Melanocyte of skin (primary cell): ENCODE results near the gene WNT2B. TPM values are rescaled to one million over a fixed set of nuclear protein-coding genes. Genes with fewer than 3 reads are reported as not detected.

ENCODE experiments used
- total RNA-seq, 2 donors: library from RNA; depleted of rRNA; stranded (reverse); fragments of >200 nt; gene quantifications; 2 replicates each; pipeline ENCODE4 v1.2.3, GENCODE V29; 2012

Gene WNT2B
- under 1 TPM; 0.33 to 0.34 TPM for total RNA-seq

DNA sequence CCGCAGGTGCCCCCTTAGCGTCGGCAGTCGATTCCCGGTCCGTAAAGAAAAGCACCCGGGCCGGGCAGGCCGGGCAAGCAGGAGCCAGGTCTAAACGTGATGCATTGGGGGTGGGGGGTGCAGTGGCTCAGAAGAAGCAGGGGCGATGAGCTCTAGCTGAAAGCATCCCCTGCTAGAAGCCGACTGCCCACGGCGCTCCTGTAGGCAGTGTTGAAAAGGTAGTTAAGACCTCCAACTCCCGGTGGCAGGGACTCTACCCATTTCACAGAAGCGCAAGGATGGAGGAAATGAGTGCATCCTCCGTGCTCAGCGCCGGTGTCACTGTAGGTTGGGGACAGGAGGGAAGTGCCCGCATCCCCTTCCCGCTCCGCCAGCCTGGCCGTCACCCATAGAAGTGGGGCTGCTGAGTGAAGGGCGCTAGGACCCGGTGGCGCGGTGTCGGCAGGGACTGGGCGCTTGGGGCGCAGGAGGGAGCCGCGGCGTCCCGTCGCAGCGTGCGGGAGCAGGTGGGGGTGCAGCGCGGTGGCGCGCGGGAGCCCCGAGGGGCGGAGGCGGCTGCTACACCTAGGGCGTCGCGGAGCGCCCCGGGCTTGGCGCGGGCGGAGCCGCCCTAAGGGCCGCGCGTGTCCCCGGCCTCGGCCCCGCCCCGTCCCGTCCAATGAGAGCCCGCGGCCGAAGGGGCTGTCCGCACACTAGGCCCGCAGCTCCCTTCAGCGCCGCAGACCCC, at the start of gene WNT2B:
Gene WNT2B (plus strand): TSS at position 688 of the 727 bp plus-strand sequence. CDS start 298 bp downstream, outside the sequence.

Other genes starting within 250 kb of the WNT2B start
- 10 to 100 TPM; 11.4 to 11.7 TPM for gene CTTNBP2NL, start 112.8 kb upstream of the WNT2B start, total RNA-seq
- gene ST7L, start 110.2 kb downstream of the WNT2B start, total RNA-seq: 10 to 100 TPM; 20.6 to 26.6 TPM
- 100 to 1,000 TPM; 108 to 178 TPM for gene CAPZA1, start 110.9 kb downstream of the WNT2B start, total RNA-seq
- 10 to 100 TPM; 47.1 to 80.9 TPM for gene MOV10, start 165.7 kb downstream of the WNT2B start, total RNA-seq
- gene RHOC, start 198.2 kb downstream of the WNT2B start, total RNA-seq: 100 to 1,000 TPM; 199 to 233 TPM
- under 1 TPM in 1 of 2 donors, not detected in 1; 0.33 TPM for gene PPM1J, start 206.4 kb downstream of the WNT2B start, total RNA-seq